ENCODE measurements around the gene DIS3L2. TPM values are rescaled to one million over a fixed set of nuclear protein-coding genes. Genes with fewer than 3 reads are reported as not detected.

The DIS3L2 gene
- total RNA-seq, 6 donors from 2014 or later = 31.2 to 98.5 (median 50.3) TPM

GRCh38 chr2:231923951-231924888 lies 37.3 kb upstream of the DIS3L2 start:
- H3K9me3 ChIP-seq = no peaks in the 10 kb centered on the region
- H3K36me3 ChIP-seq = no peaks in the 10 kb centered on the region
- no peak for TF ChIP-seq POLR2AphosphoS5 (IDR thresholded peaks at IDR 0.05)
- 68 to 75% methylated on average over 24 of the region's 24 CpGs for WGBS, 2 donors
- DNase-seq = no peak
- peaks cover 19 to 25% (median 24%) of the 10 kb centered on the region in 4 donors for H3K4me1 ChIP-seq
- H3K27me3 ChIP-seq = peaks cover 2 to 31% (median 13%) of the 10 kb centered on the region in 4 donors
- H3K27ac ChIP-seq = no peak overlapping the region
- no peak for ATAC-seq (ENCODE audit: low FRiP score in 2 of 2)
- no peak overlapping the region for H3K4me3 ChIP-seq

GRCh38 chr2:231924889-231925275 lies 36.6 kb upstream of the DIS3L2 start:
- WGBS, 2 donors = 15 to 47% methylated on average over 5 to 8 of the region's 8 CpGs
- no peak for DNase-seq
- Histone ChIP-seq H3K36me3 (no peaks in the 10 kb centered on the region), H3K4me1 (peaks cover 19 to 25% (median 24%) of the 10 kb centered on the region in 4 donors), H3K27ac (no peak overlapping the region), H3K9me3 (no peaks in the 10 kb centered on the region), H3K27me3 (peaks cover 2 to 31% (median 13%) of the 10 kb centered on the region in 4 donors), H3K4me3 (peak overlapping the region in 2 of 4 donors; percentile 39 to 52)
- TF ChIP-seq EP300 (IDR thresholded peaks at IDR 0.05) (no peak), CTCF (IDR thresholded peaks at IDR 0.05) (no peak), POLR2AphosphoS5 (IDR thresholded peaks at IDR 0.05) (no peak), POLR2A (IDR thresholded peaks at IDR 0.05) (no peak)
- no peak for ATAC-seq (ENCODE audit: low FRiP score in 2 of 2)

GRCh38 chr2:231925303-231926179 lies 36.0 kb upstream of the DIS3L2 start:
- peak overlapping the region in 3 of 4 donors; percentile 29 to 52 (median 39) for H3K4me3 ChIP-seq
- 1 to 2% methylated on average over 12 to 41 of the region's 96 CpGs for WGBS, 2 donors
- DNase-seq (peak; percentile 80 to 97), ATAC-seq (ENCODE audit: low FRiP score in 2 of 2) (peak; percentile 89 to 94)
- H3K4me1 ChIP-seq = peaks cover 19 to 25% (median 24%) of the 10 kb centered on the region in 4 donors
- peaks cover 2 to 31% (median 13%) of the 10 kb centered on the region in 4 donors for H3K27me3 ChIP-seq
- H3K9me3 ChIP-seq = no peaks in the 10 kb centered on the region
- no peaks in the 10 kb centered on the region for H3K36me3 ChIP-seq
- TF ChIP-seq CTCF (IDR thresholded peaks at IDR 0.05) = peak; percentile 91 to 97 (median 93)
- TF ChIP-seq EP300 (IDR thresholded peaks at IDR 0.05) = no peak
- no peak overlapping the region for H3K27ac ChIP-seq

GRCh38 chr2:231926180-231926741 lies 35.3 kb upstream of the DIS3L2 start, which contains the start of gene NPPC:
TSS of gene NPPC (minus strand) at chr2:231926396. CDS start at chr2:231926249, 147 bp downstream.
- H3K27me3 ChIP-seq = peaks cover 2 to 31% (median 13%) of the 10 kb centered on the region in 4 donors
- H3K4me1 ChIP-seq = peaks cover 19 to 25% (median 24%) of the 10 kb centered on the region in 4 donors
- no peaks in the 10 kb centered on the region for H3K36me3 ChIP-seq
- TF ChIP-seq EP300 (IDR thresholded peaks at IDR 0.05) = no peak
- peak in 4 of 6 experiments; percentile 7 to 40 (median 34) for TF ChIP-seq CTCF (IDR thresholded peaks at IDR 0.05)
- ATAC-seq (ENCODE audit: low FRiP score in 2 of 2) (peak in 1 of 2 donors; percentile 45), DNase-seq (peak in 1 of 2 donors; percentile 87)
- H3K27ac ChIP-seq = no peak within 1 kb of the TSS
- peak within 1 kb of the TSS in 3 of 4 donors; percentile 29 to 52 (median 39) for H3K4me3 ChIP-seq
- 0% methylated on average over 8 to 9 of the region's 54 CpGs for WGBS, 2 donors
- H3K9me3 ChIP-seq = no peaks in the 10 kb centered on the region
